Mesendoderm (in vitro differentiated cells): Measurements from ENCODE around the gene CLPX.

ENCODE experiments used
- DNase-seq: peaks from one replicate; pipeline ENCODE4 v3.0.0; 2013
- H2AK5ac ChIP-seq: 2 replicates; pipeline ENCODE4 v1.6.1; 2013; ENCODE audit warnings: low read length, inconsistent platforms
- H2BK120ac ChIP-seq: 2 replicates; pipeline ENCODE4 v1.6.1; 2013; ENCODE audit warnings: low read depth, mild to moderate bottlenecking, low read length, moderate library complexity, mixed read lengths
- H2BK15ac ChIP-seq: replicated peaks from 2 replicates; pipeline ENCODE4 v1.6.1; 2013; ENCODE audit warnings: low read depth, mild to moderate bottlenecking, moderate library complexity
- H2BK5ac ChIP-seq: 2 replicates; pipeline ENCODE4 v1.6.1; 2013; ENCODE audit warnings: low read length, inconsistent platforms
- H3K18ac ChIP-seq: 2 replicates; pipeline ENCODE4 v1.6.1; 2013; ENCODE audit warnings: mild to moderate bottlenecking, low read length, mixed read lengths
- H3K23ac ChIP-seq: one replicate; pipeline ENCODE4 v1.6.1; 2013; ENCODE audit warnings: low read length
- H3K27ac ChIP-seq: 2 replicates; pipeline ENCODE4 v1.5.1; 2013; ENCODE audit warnings: low read depth, mild to moderate bottlenecking, inconsistent platforms, low read length, moderate library complexity
- H3K27me3 ChIP-seq: 2 replicates; pipeline ENCODE4 v1.6.1; 2013; ENCODE audit warnings: low read length, control low read depth, mild to moderate bottlenecking, inconsistent platforms; ENCODE audit not compliant: insufficient read depth, poor library complexity
- H3K36me3 ChIP-seq: 2 replicates; pipeline ENCODE4 v1.6.1; 2013; ENCODE audit warnings: low read length, inconsistent platforms; ENCODE audit not compliant: control insufficient read depth, insufficient read depth
- H3K4ac ChIP-seq: one replicate; pipeline ENCODE4 v1.6.1; 2013; ENCODE audit warnings: low read depth, mild to moderate bottlenecking, low read length, moderate library complexity
- H3K4me1 ChIP-seq: 2 replicates; pipeline ENCODE4 v1.6.1; 2013; ENCODE audit warnings: low read depth, low read length, inconsistent platforms; ENCODE audit not compliant: control insufficient read depth
- H3K4me2 ChIP-seq: 2 replicates; pipeline ENCODE4 v1.6.1; 2013; ENCODE audit warnings: low read length
- H3K4me3 ChIP-seq: 2 replicates; pipeline ENCODE4 v1.5.1; 2013; ENCODE audit warnings: mild to moderate bottlenecking, low read length
- H3K56ac ChIP-seq: one replicate; pipeline ENCODE4 v1.6.1; 2013; ENCODE audit warnings: low read length
- H3K79me1 ChIP-seq: 2 replicates; pipeline ENCODE4 v1.6.1; 2013; ENCODE audit warnings: low read length, inconsistent platforms
- H3K79me2 ChIP-seq: 2 replicates; pipeline ENCODE4 v1.6.1; 2013; ENCODE audit warnings: mild to moderate bottlenecking, low read length; ENCODE audit not compliant: control insufficient read depth, insufficient read depth
- H3K9ac ChIP-seq: 2 replicates; pipeline ENCODE4 v1.6.1; 2013; ENCODE audit warnings: low read length, inconsistent platforms
- H4K5ac ChIP-seq: one replicate; pipeline ENCODE4 v1.6.1; 2013; ENCODE audit warnings: low read length
- H4K8ac ChIP-seq: one replicate; pipeline ENCODE4 v1.6.1; 2013; ENCODE audit warnings: low read depth, mild to moderate bottlenecking, control low read depth, low read length, moderate library complexity
- WGBS: extraction: QIAGEN DNeasy Blood & Tissue Kit; methylation state at CpG from one replicate; pipeline ENCODE4 v1.1.7; 2013; ENCODE audit warnings: low lambda C conversion rate, missing lambda C conversion rate; ENCODE audit not compliant: insufficient coverage; ENCODE audit errors: extremely low coverage; 5-methylcytosine and 5-hydroxymethylcytosine counted together

CLPX gene

GRCh38 chr15:65196637-65197336, 11.6 kb upstream of the CLPX start:
- Histone ChIP-seq H3K27ac (no peak overlapping the region), H3K79me2 (no peaks in the 10 kb centered on the region), H2AK5ac (no peak overlapping the region), H4K8ac (no peak overlapping the region), H2BK15ac (no peak overlapping the region), H3K79me1 (no peaks in the 10 kb centered on the region), H3K56ac (no peak overlapping the region), H3K27me3 (no peaks in the 10 kb centered on the region), H3K18ac (no peak overlapping the region), H3K9ac (no peak overlapping the region), H2BK5ac (no peak overlapping the region), H3K36me3 (no peaks in the 10 kb centered on the region), H3K4ac (no peak overlapping the region), H3K23ac (no peak overlapping the region), H4K5ac (no peak overlapping the region), H3K4me3 (no peak overlapping the region), H2BK120ac (no peak overlapping the region), H3K4me2 (no peak overlapping the region), H3K4me1 (no peaks in the 10 kb centered on the region)
- no peak for DNase-seq
- WGBS: no CpG with 5 or more reads among the region's 19 CpGs

DNA sequence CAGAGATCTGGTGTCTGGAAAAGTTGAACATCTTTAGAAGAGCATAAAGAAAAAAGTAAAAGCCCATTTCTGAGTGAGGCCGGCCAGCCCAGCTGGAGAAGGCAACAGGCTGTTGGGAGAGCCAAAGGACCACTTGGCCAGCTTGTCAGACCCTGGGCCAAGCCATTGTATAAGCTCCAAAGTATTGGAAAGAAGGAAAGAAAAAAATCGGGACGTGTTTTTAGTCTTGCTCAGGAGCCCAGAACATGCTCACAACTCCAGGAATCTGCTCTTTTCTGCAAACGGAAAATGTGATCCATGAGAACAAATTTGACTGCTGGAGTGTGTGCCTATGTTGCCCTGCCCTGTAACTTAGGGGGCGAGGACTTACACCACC, 10.4 kb upstream of the CLPX start:
- WGBS: no CpG with 5 or more reads among the region's 5 CpGs

DNA sequence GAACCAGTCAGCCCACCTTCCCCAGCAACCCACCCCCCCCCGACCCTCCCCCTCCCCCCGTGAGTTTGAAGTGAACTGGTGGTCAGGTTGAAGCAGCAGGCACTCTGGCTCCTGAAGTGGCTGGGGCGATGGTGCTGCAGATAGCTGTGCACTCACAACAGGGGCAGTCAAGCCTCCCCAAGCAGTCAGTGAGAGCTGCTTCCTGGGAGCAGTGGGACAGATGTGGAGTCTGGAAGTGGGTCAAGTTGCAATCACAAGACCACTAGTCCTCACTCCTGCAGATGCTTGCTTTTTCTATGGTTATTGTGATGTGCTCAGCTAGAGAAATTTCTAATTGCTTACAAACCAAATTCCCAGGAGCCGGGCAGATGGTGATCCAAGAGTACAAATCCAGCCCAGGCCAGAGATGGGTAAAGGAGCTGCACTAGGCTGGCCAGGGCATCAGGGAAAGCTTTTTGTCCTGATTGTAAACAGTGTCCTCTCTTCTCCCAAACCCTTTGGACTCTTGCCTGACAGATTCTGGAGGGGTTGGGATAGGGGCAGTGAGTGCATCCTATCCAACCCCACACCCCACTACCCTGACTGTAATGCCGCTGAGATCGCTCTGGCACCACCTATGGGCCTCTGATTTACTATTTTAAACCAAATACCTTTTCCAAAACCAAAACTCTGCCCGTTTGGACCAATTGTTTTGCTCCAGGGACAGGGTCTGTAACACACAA, 9.8 kb upstream of the CLPX start:
- Histone ChIP-seq H3K79me2 (no peaks in the 10 kb centered on the region), H2BK15ac (no peak overlapping the region), H4K8ac (no peak overlapping the region), H3K27ac (no peak overlapping the region), H3K4me1 (no peaks in the 10 kb centered on the region), H3K27me3 (no peaks in the 10 kb centered on the region), H3K9ac (no peak overlapping the region), H3K56ac (no peak overlapping the region), H4K5ac (no peak overlapping the region), H3K79me1 (no peaks in the 10 kb centered on the region), H3K18ac (no peak overlapping the region), H2BK5ac (no peak overlapping the region), H3K4me2 (no peak overlapping the region), H2BK120ac (no peak overlapping the region), H2AK5ac (no peak overlapping the region), H3K4ac (no peak overlapping the region), H3K36me3 (no peaks in the 10 kb centered on the region), H3K4me3 (no peak overlapping the region), H3K23ac (no peak overlapping the region)
- WGBS: no CpG with 5 or more reads among the region's 7 CpGs
- DNase-seq: no peak

More for the DNA sequence above, 10.4 kb upstream of the CLPX start:
- Histone ChIP-seq H4K8ac (no peak overlapping the region), H3K4me1 (no peaks in the 10 kb centered on the region), H2BK5ac (no peak overlapping the region), H2AK5ac (no peak overlapping the region), H3K4me3 (no peak overlapping the region), H3K4me2 (no peak overlapping the region), H2BK15ac (no peak overlapping the region), H3K79me1 (no peaks in the 10 kb centered on the region), H3K23ac (no peak overlapping the region), H3K4ac (no peak overlapping the region), H3K56ac (no peak overlapping the region), H4K5ac (no peak overlapping the region), H2BK120ac (no peak overlapping the region), H3K27me3 (no peaks in the 10 kb centered on the region), H3K27ac (no peak overlapping the region), H3K18ac (no peak overlapping the region), H3K79me2 (no peaks in the 10 kb centered on the region), H3K36me3 (no peaks in the 10 kb centered on the region), H3K9ac (no peak overlapping the region)
- DNase-seq: no peak

DNA sequence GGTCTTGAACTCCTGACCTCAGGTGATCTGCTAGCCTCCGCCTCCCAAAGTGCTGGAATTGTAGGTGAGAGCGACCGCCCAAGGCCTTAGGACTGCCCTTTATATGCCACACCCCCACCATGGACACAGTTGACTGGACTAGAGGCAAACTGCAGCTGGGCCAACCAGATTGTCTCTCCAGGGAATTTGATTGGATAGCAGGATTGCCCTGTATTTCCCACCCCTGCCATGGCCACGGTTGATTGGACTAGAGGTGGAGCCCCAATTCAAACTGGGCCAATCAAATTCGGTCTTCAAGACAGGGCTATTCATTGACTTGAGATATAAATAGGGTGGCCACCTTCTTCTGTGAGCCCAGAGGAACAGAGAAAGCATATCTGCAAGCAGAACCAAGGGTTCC, 6.9 kb upstream of the CLPX start:
- no peaks in the 10 kb centered on the region for H3K79me1 ChIP-seq
- H3K27ac ChIP-seq: no peak overlapping the region
- H3K23ac ChIP-seq: no peak overlapping the region
- no peak overlapping the region for H3K4ac ChIP-seq
- H2BK120ac ChIP-seq: no peak overlapping the region
- no peak overlapping the region for H3K18ac ChIP-seq
- no peaks in the 10 kb centered on the region for H3K79me2 ChIP-seq
- H3K36me3 ChIP-seq: no peaks in the 10 kb centered on the region
- no CpG with 5 or more reads among the region's 5 CpGs for WGBS
- H4K8ac ChIP-seq: no peak overlapping the region
- no peaks in the 10 kb centered on the region for H3K27me3 ChIP-seq
- no peak overlapping the region for H3K4me2 ChIP-seq
- H3K4me1 ChIP-seq: no peaks in the 10 kb centered on the region
- H3K9ac ChIP-seq: no peak overlapping the region
- no peak overlapping the region for H3K56ac ChIP-seq
- H4K5ac ChIP-seq: no peak overlapping the region
- no peak overlapping the region for H3K4me3 ChIP-seq
- peak; percentile 48 for DNase-seq
- no peak overlapping the region for H2BK5ac ChIP-seq
- no peak overlapping the region for H2AK5ac ChIP-seq
- no peak overlapping the region for H2BK15ac ChIP-seq

GRCh38 chr15:65189102-65189740, 4.1 kb upstream of the CLPX start:
- Histone ChIP-seq H2AK5ac (no peak overlapping the region), H3K4me3 (no peak overlapping the region), H3K23ac (no peak overlapping the region), H3K79me1 (no peaks in the 10 kb centered on the region), H3K18ac (no peak overlapping the region), H4K8ac (no peak overlapping the region), H2BK120ac (no peak overlapping the region), H3K4ac (no peak overlapping the region), H3K36me3 (no peaks in the 10 kb centered on the region), H3K4me1 (no peaks in the 10 kb centered on the region), H3K4me2 (no peak overlapping the region), H2BK5ac (no peak overlapping the region), H3K56ac (peak overlapping the region; percentile 62), H3K9ac (no peak overlapping the region), H4K5ac (no peak overlapping the region), H3K27ac (no peak overlapping the region), H3K79me2 (peaks cover 7% of the 10 kb centered on the region), H3K27me3 (no peaks in the 10 kb centered on the region), H2BK15ac (no peak overlapping the region)
- WGBS: no CpG with 5 or more reads among the region's 3 CpGs
- peak; percentile 78 for DNase-seq
